Skeletal muscle tissue (tissue), 4 donors: ENCODE results near the gene VIPR2. TPM values are rescaled to one million over a fixed set of nuclear protein-coding genes. Genes with fewer than 3 reads are reported as not detected.
"Not testable (repeated sequence)": the region's sequence is repeated elsewhere in the genome, so short reads cannot be mapped to it uniquely, and the experiment has no call there.

ENCODE experiments used
- H3K27ac ChIP-seq: one replicate; pipeline ENCODE4 v1.7.0; 2013; ENCODE audit warnings: mild to moderate bottlenecking, low read depth, low read length, inconsistent platforms
- H3K27me3 ChIP-seq, 3 donors: one replicate each; pipeline ENCODE4 v1.7.0; 2013; ENCODE audit warnings: low read length in 3 of 3; ENCODE audit not compliant: control insufficient read depth in 3 of 3, insufficient read depth in 3 of 3
- H3K36me3 ChIP-seq, 3 donors: one replicate each; pipeline ENCODE4 v1.7.0; 2013; ENCODE audit warnings: low read length in 3 of 3; ENCODE audit not compliant: control insufficient read depth in 3 of 3, insufficient read depth in 3 of 3
- H3K4me1 ChIP-seq, 3 donors: one replicate each; pipeline ENCODE4 v1.7.0; 2013; ENCODE audit warnings: low read length in 3 of 3, mild to moderate bottlenecking in 3 of 3; ENCODE audit not compliant: control insufficient read depth in 3 of 3, insufficient read depth in 3 of 3
- H3K4me3 ChIP-seq, 3 donors: one replicate each; pipeline ENCODE4 v1.7.0; 2013; ENCODE audit warnings: low read length in 3 of 3
- H3K9ac ChIP-seq, 3 donors: one replicate each; pipeline ENCODE4 v1.7.0; 2013; ENCODE audit warnings: low read length in 3 of 3, mild to moderate bottlenecking in 3 of 3, moderate library complexity in 2 of 3, low read depth in 1 of 3
- H3K9me3 ChIP-seq, 3 donors: one replicate each; pipeline ENCODE4 v1.7.0; 2013; ENCODE audit warnings: low read length in 3 of 3; ENCODE audit not compliant: control insufficient read depth in 3 of 3
- total RNA-seq: library from RNA; depleted of rRNA; stranded (reverse); fragments of >200 nt; gene quantifications from one replicate; pipeline ENCODE4 v1.2.3, GENCODE V29; 2014
- donor health status: Osteomylitis.

Gene VIPR2
- total RNA-seq, 1 donor from 2014 or later: 6.3 TPM

GRCh38 chr7:159100281-159101082 is 44.2 kb downstream of the VIPR2 start:
- not testable (repeated sequence) for H3K36me3 ChIP-seq, H3K27ac ChIP-seq, H3K4me3 ChIP-seq, H3K27me3 ChIP-seq, H3K9me3 ChIP-seq, H3K9ac ChIP-seq
- H3K4me1 ChIP-seq: peaks cover 45 to 70% (median 59%) of the 10 kb centered on the region in 3 donors

DNA sequence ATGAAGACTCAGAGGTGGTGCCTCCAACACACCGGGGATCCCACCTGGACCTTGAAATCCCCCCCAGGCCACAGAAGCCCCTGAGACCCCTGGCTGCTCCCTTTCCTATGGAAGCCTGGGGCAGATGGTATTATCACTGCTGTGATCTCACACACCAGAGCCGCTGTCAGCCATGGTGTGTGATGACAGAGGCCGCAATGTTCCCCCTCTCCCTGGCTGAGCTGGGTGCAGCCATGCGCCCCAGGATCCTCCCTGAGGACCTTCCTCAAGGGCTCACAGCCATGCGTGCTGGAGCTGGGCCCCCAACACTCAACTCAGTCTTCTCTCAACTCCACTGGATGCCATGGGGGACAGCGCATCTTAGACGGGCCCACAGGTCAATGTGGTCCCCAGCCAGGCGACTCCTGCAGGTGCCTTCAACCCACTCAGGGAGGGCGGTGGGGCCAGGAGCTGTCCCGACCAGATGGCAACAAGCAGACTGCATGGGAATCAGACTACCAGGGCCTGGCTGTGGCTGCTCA is 44.9 kb downstream of the VIPR2 start:
- Histone ChIP-seq H3K9me3 (no peaks in the 10 kb centered on the region), H3K4me1 (peaks cover 50 to 70% (median 61%) of the 10 kb centered on the region in 3 donors), H3K36me3 (peaks cover 0 to 2% (median 0%) of the 10 kb centered on the region in 3 donors), H3K4me3 (no peak overlapping the region), H3K9ac (peak overlapping the region in 1 of 3 donors; percentile 64), H3K27ac (peak overlapping the region; percentile 100), H3K27me3 (no peaks in the 10 kb centered on the region)

DNA sequence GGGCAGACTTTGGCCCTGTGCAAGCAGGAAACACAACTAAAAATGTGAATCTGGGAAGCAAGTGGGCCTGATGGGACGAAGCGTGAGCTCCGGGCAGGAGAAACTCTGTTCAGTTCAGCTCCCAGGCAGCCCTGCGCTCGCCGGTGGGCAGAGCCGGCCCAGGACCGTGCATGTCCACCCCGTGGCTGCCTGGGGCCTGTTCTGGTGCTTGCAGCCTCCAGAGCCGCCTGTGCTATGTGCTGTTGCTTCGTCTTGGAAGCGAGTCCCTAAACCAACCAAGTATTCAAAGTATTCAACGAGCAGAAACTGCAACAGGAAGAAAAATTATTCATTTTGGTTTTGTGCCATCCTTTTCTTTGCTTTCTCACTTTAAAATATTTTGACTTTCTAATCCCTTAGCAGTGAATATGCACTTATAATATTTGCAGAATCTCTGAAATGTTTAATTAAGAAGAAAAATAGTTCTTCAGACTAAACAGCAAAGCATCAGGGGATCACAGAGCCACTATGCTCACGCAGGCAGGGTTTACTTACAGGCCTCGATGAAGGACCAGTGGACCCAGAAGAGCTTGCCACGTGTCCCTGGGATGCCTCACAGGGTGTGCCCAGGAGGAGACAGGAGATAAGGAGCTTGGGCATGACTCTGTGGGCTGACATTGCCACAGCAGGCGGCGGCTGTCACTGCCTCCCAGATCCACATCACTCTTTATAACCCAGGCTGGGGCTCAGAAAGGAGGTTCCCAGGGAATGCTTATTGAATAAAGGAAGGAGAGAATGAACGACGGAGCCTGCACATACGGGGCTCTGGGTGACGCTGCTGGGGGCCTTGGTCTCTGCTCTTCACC is 45.6 kb downstream of the VIPR2 start:
- Histone ChIP-seq H3K27me3 (no peaks in the 10 kb centered on the region), H3K36me3 (peaks cover 0 to 2% (median 0%) of the 10 kb centered on the region in 3 donors), H3K9me3 (no peaks in the 10 kb centered on the region), H3K27ac (peak overlapping the region; percentile 100), H3K9ac (peak overlapping the region; percentile 57 to 91 (median 90)), H3K4me3 (peak overlapping the region in 2 of 3 donors; percentile 41 to 53), H3K4me1 (peaks cover 54 to 70% (median 61%) of the 10 kb centered on the region in 3 donors)

GRCh38 chr7:159098424-159098786 is 46.3 kb downstream of the VIPR2 start:
- Histone ChIP-seq H3K4me1 (peaks cover 51 to 65% (median 57%) of the 10 kb centered on the region in 3 donors), H3K27ac (peak overlapping the region; percentile 100)

DNA sequence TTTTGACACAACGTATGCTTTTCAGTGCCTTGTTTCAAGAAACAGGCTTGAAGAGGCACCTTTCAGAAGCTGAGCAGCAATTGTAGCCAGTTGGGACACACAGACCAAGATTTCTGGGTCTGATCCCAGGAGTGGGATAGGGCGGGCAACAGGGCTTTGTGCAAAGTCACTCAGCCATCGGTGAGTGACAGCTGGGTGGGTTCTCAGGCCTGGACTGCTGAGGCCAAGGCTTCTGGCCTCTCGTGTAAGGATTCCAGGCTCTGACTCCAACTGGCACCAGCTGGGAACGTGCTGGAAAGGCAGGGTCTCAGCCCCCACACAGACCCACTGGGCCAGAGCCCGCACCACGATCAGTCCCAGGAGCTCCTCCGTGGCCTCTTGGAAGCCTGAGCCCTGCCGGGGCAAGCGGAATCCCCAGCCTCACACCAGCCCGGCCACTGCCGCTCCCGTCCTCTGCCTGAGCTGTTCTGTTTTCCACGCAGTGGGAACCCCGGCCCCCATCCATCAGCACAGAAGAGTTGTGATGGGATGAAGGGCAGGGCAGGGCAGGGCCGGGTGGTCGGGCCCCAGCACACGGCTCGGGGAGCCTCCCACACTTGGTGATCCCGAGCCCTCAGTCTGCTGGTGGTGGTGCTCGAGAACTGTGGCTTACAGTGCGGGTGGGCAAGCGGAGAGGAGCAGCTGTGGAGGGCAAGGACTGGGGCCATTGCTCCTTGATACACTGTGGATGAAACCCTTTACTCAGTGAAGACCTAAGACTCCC is 46.8 kb downstream of the VIPR2 start:
- H3K27ac ChIP-seq: peak overlapping the region; percentile 100
- no peaks in the 10 kb centered on the region for H3K9me3 ChIP-seq
- H3K4me3 ChIP-seq: peak overlapping the region; percentile 17 to 67 (median 53)
- H3K36me3 ChIP-seq: peaks cover 0 to 2% (median 0%) of the 10 kb centered on the region in 3 donors
- no peaks in the 10 kb centered on the region for H3K27me3 ChIP-seq
- H3K9ac ChIP-seq: peak overlapping the region; percentile 80 to 91 (median 90)
- H3K4me1 ChIP-seq: peaks cover 51 to 64% (median 56%) of the 10 kb centered on the region in 3 donors

More at GRCh38 chr7:159098424-159098786, 46.3 kb downstream of the VIPR2 start:
- peak overlapping the region in 2 of 3 donors; percentile 53 to 67 for H3K4me3 ChIP-seq
- no peaks in the 10 kb centered on the region for H3K27me3 ChIP-seq
- no peaks in the 10 kb centered on the region for H3K9me3 ChIP-seq
- peaks cover 0 to 2% (median 0%) of the 10 kb centered on the region in 3 donors for H3K36me3 ChIP-seq
- H3K9ac ChIP-seq: peak overlapping the region; percentile 80 to 91 (median 90)

DNA sequence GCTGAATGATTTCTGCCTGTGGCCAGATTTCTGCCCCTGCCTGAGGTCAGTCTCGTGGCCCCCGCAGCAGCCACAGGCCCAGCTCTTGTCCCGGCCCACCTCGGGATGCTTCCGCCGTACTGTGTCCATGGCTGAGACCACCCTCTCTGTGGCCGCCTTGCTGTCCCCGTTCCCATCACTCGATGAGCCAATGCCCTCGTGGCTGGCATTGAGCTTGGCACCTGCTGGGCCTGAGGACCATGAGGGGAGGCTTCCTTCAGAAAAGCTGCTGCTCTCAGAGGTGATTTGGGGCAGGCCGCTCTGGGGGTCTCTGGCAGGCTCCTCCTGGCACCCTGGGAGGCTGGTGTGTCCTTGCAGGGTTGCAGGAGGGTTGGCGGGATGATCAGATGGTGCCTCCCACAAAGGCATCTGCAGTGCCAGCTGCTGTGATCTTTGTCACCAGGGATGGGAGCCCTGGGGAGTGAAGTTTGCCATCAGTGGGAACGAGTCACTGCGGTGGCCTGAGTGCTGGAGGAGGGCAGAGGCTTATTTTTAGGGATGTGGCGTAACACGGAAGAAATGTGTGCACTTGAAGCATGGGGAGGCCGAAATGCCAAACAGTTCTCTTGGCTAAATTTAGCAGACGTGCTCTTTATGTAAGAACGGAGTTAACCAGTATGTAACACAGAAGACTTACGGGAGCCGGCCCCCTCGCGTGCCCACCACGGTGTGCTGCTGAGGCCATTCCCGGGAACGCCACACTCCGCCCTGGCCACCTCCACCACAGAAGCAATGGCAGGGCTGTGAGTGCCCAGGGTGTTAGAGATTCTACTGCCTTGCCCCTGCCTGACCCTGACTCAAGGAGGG is 47.7 kb downstream of the VIPR2 start:
- H3K4me3 ChIP-seq: peak overlapping the region; percentile 45 to 78 (median 71)
- peak overlapping the region; percentile 80 to 91 (median 90) for H3K9ac ChIP-seq
- peak overlapping the region; percentile 100 for H3K27ac ChIP-seq
- no peaks in the 10 kb centered on the region for H3K36me3 ChIP-seq
- H3K9me3 ChIP-seq: no peaks in the 10 kb centered on the region
- no peaks in the 10 kb centered on the region for H3K27me3 ChIP-seq
- peaks cover 51 to 64% (median 56%) of the 10 kb centered on the region in 3 donors for H3K4me1 ChIP-seq

GRCh38 chr7:159095979-159096411 is 48.7 kb downstream of the VIPR2 start:
- Histone ChIP-seq H3K4me3 (peak overlapping the region; percentile 45 to 78 (median 71)), H3K27ac (peak overlapping the region; percentile 100), H3K4me1 (peaks cover 51 to 64% (median 56%) of the 10 kb centered on the region in 3 donors), H3K36me3 (no peaks in the 10 kb centered on the region), H3K27me3 (no peaks in the 10 kb centered on the region), H3K9ac (peak overlapping the region; percentile 68 to 88 (median 80)), H3K9me3 (no peaks in the 10 kb centered on the region)

DNA sequence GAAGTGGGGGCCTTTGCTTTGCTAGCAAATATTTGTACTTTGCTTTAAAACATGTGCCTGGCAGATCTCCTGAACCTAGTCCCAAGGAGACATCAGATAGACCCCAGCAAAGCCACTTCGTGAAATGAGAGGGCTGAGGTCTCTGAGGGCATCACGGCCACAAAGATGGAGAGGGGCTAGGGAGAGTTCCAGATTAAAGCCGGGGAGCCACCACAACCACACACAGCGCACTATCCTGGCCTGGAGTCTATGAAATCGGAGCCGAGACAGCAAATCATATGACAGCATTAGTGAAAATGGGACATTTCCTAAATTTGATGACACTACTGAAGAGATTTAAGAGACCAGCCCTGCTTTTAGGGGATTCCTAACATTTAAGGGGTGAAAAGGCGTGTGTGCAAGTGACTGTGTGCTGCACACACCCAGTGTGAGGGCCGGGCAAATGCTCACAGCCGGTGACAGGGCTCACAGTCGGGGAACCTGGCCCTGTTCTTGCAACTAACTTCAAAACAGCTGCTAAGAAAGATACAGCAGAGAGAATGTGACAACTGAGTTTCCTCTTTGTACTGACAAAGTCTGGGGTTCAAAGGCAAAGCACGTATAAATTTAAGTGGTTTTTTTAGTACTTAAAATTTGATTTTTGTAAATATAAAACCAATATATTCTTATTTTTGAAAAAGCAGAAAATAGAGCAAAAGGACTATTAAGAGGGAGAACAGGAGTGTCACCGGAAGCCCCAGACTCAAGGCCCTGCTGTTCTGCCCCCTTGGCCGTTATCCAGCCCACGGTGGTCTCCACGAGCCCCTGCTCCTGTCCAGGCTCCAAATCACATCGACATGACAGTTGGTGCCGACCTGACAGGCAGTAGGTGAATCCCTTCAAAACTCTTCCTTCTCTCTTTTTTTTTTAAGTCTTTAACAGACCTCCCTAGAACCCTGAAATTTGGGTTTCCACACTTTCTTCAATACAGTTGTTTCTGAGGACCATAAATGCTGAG is 49.5 kb downstream of the VIPR2 start:
- Histone ChIP-seq H3K36me3 (no peaks in the 10 kb centered on the region), H3K4me3 (peak overlapping the region; percentile 35 to 78 (median 71)), H3K9ac (peak overlapping the region; percentile 68 to 88 (median 80)), H3K27ac (peak overlapping the region; percentile 100), H3K27me3 (no peaks in the 10 kb centered on the region), H3K4me1 (peaks cover 51 to 61% (median 56%) of the 10 kb centered on the region in 3 donors), H3K9me3 (no peaks in the 10 kb centered on the region)
